HG02852 (cell line): ENCODE results near the gene EIF5B.

Source experiments
- ATAC-seq: cut with Tn5 transposase; IDR thresholded peaks from one replicate; pipeline ENCODE4 v1.9.1; 2021; ENCODE audit warnings: mild to moderate bottlenecking, moderate library complexity; ENCODE audit not compliant: unreplicated experiment

Gene EIF5B

DNA sequence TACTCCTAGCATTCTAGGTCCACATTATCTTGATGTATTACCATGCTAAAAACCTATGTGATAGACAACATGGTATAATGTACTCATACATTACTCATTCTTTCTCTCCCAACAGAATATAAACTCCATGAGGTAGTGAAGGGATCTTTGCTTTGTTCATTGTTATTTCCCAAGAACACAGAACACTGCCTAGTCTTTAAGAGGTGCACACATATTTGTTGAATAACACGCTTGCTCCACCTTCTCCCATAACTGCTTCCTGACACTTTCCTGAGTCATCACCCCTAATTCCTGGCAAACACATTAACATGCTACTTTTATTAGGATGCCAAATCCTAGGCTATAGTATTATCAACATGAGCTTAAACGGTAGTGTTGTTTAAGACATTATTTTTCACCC is 111.4 kb downstream of the EIF5B start:
- ATAC-seq: no peak

DNA sequence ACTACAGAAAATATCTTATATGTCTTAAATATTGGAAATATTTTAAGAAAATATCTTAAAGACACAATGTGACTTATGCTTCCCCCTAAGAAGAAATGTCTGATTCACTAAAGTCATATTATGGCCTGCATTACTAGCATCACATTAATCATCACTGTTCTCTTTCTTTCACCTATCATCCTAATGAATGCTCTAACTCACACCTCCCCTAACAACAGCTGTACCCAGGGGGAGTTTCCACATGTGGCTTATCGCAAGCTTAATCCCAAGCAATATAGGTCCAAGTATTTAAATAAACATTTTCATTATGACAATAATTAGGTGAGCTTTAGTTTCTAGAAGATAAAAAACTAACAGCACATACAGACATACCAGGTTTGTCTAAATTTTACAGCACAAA is 113.0 kb downstream of the EIF5B start:
- no peak for ATAC-seq
